AG09309 (cell line): Measurements from ENCODE around the gene KRT82.

Source experiments
- DNase-seq: peaks from one replicate; pipeline ENCODE4 v3.0.0-alpha.2; 2010; ENCODE audit warnings: low read depth
- H3K4me3 ChIP-seq: 2 replicates; pipeline ENCODE4 v1.5.1; 2011; ENCODE audit warnings: mild to moderate bottlenecking, low read depth, low read length, moderate library complexity; ENCODE audit not compliant: control insufficient read depth
- TF ChIP-seq, protein P1 (sequence below): IDR thresholded peaks from 2 replicates; pipeline ENCODE4 v1.5.1; 2011; ENCODE audit warnings: mild to moderate bottlenecking, low read depth, low read length, inconsistent platforms; ENCODE audit not compliant: insufficient read depth, control insufficient read depth; ENCODE audit errors: missing control alignments

The KRT82 gene

DNA sequence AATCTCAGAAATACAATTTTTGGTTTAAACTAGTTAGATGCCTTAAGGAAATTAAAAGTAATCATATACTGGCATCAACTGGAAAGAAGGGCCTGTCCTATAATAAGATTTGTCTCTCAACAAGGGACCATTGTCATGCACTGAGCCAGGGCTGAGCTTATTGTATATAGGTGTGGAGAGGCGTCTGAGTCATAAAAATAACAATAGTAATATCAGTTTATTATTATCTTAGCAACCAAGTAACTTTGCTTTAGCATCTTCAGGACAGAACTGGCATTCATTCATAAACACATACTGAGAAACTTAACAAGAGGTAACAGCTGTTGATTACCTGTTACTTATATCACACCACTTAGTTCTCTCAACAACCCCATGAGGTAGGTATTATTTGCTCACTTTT is 20.9 kb upstream of the KRT82 start:
- H3K4me3 ChIP-seq: no peak overlapping the region
- DNase-seq: no peak
- TF ChIP-seq, protein P1, sequence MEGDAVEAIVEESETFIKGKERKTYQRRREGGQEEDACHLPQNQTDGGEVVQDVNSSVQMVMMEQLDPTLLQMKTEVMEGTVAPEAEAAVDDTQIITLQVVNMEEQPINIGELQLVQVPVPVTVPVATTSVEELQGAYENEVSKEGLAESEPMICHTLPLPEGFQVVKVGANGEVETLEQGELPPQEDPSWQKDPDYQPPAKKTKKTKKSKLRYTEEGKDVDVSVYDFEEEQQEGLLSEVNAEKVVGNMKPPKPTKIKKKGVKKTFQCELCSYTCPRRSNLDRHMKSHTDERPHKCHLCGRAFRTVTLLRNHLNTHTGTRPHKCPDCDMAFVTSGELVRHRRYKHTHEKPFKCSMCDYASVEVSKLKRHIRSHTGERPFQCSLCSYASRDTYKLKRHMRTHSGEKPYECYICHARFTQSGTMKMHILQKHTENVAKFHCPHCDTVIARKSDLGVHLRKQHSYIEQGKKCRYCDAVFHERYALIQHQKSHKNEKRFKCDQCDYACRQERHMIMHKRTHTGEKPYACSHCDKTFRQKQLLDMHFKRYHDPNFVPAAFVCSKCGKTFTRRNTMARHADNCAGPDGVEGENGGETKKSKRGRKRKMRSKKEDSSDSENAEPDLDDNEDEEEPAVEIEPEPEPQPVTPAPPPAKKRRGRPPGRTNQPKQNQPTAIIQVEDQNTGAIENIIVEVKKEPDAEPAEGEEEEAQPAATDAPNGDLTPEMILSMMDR: no peak

DNA sequence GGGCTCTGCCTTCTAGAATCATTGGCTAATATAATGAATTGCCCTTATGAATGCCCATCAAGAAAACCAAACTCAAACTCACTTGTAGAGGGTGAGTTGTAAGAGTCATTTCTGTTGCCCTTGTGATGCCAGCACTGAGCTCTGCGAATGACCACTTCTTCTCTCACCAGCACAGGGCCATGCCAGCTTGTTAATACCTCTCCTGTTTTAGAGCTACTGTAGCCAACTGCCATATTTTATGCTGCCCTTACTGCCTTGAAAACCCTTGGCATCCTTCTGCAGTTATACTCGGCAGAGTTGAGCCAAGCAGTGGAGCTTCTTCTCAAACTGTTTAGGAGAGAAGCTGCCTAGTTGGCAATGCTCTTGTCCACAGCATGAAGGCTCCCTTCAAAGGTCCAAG is 19.9 kb upstream of the KRT82 start:
- no peak overlapping the region for H3K4me3 ChIP-seq
- no peak for DNase-seq
- TF ChIP-seq, protein P1: no peak

DNA sequence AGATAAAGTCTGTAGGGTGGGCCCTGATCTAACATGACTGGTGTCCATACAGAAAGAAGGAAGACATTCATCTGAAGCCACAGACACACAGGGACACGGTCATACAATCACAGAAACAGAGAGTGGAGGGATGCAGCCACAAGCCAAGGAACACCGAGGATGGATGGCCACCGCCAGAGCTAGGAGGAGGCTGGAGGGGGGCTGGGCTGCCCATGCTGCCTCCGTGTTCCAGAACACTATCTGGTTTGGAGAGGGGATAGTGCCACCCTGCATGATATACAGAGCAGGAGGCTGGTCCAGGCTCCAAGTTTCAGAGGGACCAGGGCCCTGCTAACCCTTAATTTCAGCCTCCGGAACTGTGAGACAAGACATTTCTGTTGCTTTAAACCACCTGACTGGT is 19.3 kb upstream of the KRT82 start:
- no peak overlapping the region for H3K4me3 ChIP-seq
- no peak for DNase-seq
- TF ChIP-seq, protein P1: no peak

DNA sequence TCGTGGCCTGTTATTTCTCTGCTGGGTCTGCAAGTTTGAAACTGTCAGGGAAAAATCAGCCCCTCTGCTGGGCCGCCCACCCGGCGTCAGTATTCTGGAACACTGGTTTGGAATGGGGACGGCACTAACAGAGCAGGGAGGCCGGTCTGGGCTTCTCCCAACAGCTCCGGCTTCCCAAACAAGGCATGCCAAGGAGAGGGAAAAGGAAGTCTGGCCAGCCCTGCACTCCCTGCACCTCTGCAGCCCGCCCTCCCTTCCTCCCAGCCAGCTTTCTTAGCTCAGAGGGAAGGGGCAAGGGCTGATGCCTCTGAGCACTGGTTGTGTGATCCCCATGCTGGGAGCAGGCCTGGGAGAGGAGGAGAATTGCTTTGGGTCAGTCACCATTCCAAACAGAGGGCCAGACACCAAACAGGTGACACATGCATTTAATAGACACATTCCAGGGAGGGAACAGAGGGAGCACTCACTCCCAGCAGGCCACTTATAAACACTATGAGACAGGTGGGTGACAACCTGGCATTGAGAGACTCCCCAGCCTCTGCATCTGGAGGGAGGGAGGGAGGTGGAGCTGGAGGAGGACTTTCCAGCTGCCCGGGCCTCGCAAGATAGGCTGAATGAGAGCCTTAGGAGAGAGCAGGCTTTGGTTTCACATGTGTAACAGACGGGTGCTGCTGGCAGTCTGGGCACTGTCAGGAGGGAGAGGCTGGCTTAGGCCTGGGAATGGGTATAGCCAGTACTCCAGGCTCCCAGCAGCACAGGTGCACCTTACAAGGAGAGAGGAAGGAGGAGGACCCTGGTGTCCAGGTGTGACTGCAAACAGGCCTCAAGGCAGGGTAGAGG is 17.7 kb upstream of the KRT82 start:
- TF ChIP-seq, protein P1: no peak
- H3K4me3 ChIP-seq: no peak overlapping the region
- no peak for DNase-seq

DNA sequence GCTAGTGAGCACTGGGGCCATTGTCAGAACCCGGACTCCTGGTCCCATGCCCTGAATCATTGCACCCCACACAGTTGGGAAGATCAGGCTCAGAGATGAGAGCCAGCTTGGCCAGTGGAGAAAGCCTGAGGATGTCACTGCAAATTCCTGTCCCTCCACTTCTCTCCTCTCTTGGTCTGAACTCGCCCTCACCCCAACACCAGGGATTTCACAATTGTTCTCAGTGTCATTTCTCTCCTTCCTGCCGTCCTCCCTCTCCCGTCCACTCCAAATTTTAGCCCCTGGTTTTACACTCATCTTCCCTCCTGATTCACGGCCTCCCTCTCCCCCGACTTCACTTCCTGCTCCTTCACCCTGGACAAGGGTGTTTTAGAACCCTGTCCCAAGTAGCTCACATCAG is 16.9 kb upstream of the KRT82 start:
- DNase-seq: no peak
- no peak overlapping the region for H3K4me3 ChIP-seq
- TF ChIP-seq, protein P1: no peak

DNA sequence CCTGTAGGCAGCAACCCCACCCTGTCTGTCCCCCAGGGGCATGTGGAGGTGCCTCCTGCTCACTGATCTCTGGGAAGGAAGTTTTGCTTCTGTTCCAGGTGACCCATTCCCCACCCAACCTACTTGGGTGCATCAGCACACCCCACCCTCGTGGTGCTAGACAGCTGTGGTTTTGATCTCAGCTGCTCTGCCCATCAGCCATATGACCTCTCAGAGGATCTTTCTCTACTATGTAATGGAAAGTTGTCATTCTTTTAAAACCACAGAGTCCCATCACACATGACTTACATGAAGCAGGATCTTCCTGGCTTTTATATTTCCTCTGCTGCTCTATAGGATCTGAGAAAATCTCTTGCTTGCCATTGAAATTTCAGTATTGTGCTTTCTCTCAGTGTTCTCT is 13.5 kb upstream of the KRT82 start:
- TF ChIP-seq, protein P1: no peak
- no peak overlapping the region for H3K4me3 ChIP-seq
- no peak for DNase-seq
